Tibial nerve (tissue), 4 donors: ENCODE results near the gene TSC1. TPM values are rescaled to one million over a fixed set of nuclear protein-coding genes. Genes with fewer than 3 reads are reported as not detected.

Experiments used
- DNase-seq, 2 donors: peaks; one replicate each; pipeline ENCODE4 v3.0.0-alpha.2; 2019; ENCODE audit warnings: low spot score in 2 of 2
- H3K27ac ChIP-seq, 4 donors: fragments of 200-600 bp; sonication (generic) in 3 of 4; one replicate each; pipeline ENCODE4 v1.5.1; 2017 to 2019; ENCODE audit warnings: mild to moderate bottlenecking in 1 of 4
- H3K27me3 ChIP-seq, 2 donors: fragments of 200-600 bp; sonication (generic) in 1 of 2; one replicate each; pipeline versions ENCODE4 v1.5.1 to v1.6.0; 2017 to 2019
- H3K36me3 ChIP-seq, 3 donors: fragments of 200-600 bp; sonication (generic); one replicate each; pipeline ENCODE4 v1.5.1; 2018 to 2019
- H3K4me1 ChIP-seq, 4 donors: fragments of 200-600 bp; sonication (generic) in 3 of 4; one replicate each; pipeline ENCODE4 v1.5.1; 2017 to 2019
- H3K4me3 ChIP-seq, 4 donors: fragments of 200-600 bp; sonication (generic) in 3 of 4; one replicate each; pipeline ENCODE4 v1.5.1; 2017 to 2019; ENCODE audit warnings: mild to moderate bottlenecking in 1 of 4, moderate library complexity in 1 of 4
- H3K9me3 ChIP-seq, 4 donors: fragments of 200-600 bp; sonication (generic) in 3 of 4; one replicate each; pipeline ENCODE4 v1.5.1; 2017 to 2019
- CTCF ChIP-seq, 5 experiments: fragments of 200-600 bp in 3 of 5; fragments of 450-650 bp in 2 of 5; sonication (generic) in 3 of 5; IDR thresholded peaks; one replicate each; pipeline ENCODE4 v1.5.1; 2016 to 2019; ENCODE audit warnings: antibody characterized with exemption in 5 of 5, mild to moderate bottlenecking in 3 of 5, moderate library complexity in 2 of 5
- EP300 ChIP-seq, 2 donors: sonication (generic); formaldehyde crosslinking; IDR thresholded peaks; one replicate each; pipeline ENCODE4 v1.6.1; 2017; ENCODE audit warnings: antibody characterized with exemption in 2 of 2, mild to moderate bottlenecking in 1 of 2
- POLR2A ChIP-seq, 2 donors: fragments of 450-650 bp; IDR thresholded peaks; one replicate each; pipeline ENCODE4 v1.6.1; 2017; ENCODE audit warnings: antibody characterized with exemption in 2 of 2, mild to moderate bottlenecking in 2 of 2, moderate library complexity in 2 of 2
- WGBS, 2 donors: methylation state at CpG; one replicate each; pipeline ENCODE4 v1.1.5; 2018; 5-methylcytosine and 5-hydroxymethylcytosine counted together
- total RNA-seq, 4 donors: library from RNA; depleted of rRNA; stranded (reverse); fragments of >200 nt; gene quantifications; one replicate each; pipeline ENCODE4 v1.1.0, GENCODE V29; 2016

TSC1 gene
- total RNA-seq, 4 donors from 2014 or later = 48.6 to 88.4 (median 68.9) TPM

DNA sequence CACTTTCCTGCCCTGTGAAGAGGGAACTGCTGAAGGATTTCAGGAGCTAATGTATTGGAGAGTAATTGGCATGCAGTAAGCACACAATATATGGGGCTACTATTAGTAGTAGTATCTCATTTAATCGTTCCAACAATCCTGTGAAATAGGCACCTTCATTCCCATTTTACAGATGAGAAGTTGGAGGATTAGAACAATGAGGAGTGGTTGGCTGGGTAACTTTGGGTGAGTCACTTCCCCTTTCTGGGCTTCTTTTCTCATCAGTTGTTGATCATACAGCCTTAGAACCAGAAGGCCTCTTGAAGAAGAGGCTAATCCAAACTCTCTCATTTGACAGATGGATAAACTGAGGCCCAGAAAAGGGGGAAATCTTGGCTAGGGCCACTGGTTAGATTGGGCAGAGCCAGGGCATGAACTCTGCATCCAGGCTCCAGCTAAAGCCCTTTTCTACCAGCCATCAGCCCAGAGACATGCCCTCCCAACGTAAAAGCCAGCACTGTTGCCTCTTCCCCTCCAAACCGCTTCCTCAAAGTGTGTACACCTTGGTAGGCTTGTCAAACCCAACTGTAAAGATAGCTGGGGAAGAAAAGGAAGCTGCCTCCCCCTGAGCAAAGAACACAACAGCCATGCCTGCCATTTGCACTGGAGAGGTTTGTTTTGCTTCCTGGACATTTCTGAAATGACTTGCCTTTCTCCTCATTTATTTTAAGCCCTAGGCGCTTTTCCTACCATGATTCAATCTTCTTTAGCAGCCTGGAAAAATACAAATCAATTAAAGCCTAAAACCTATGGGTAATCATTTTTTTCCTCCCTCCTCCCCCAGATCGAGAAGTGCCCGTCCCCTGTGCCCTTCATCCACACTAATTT lies 64.7 kb downstream of the TSC1 start:
- peaks cover 0 to 26% (median 3%) of the 10 kb centered on the region in 4 donors for H3K4me1 ChIP-seq
- 84 to 85% methylated on average over 6 of the region's 6 CpGs for WGBS, 2 donors
- no peaks in the 10 kb centered on the region for H3K9me3 ChIP-seq
- H3K36me3 ChIP-seq = peaks cover 0 to 26% (median 0%) of the 10 kb centered on the region in 3 donors
- H3K4me3 ChIP-seq = peak overlapping the region in 1 of 4 donors; percentile 90
- H3K27me3 ChIP-seq = no peaks in the 10 kb centered on the region
- DNase-seq = no peak
- no peak for TF ChIP-seq CTCF (IDR thresholded peaks at IDR 0.05)
- no peak for TF ChIP-seq POLR2A (IDR thresholded peaks at IDR 0.05)
- no peak for TF ChIP-seq EP300 (IDR thresholded peaks at IDR 0.05)
- H3K27ac ChIP-seq = peak overlapping the region in 3 of 4 donors; percentile 80 to 93 (median 92)

DNA sequence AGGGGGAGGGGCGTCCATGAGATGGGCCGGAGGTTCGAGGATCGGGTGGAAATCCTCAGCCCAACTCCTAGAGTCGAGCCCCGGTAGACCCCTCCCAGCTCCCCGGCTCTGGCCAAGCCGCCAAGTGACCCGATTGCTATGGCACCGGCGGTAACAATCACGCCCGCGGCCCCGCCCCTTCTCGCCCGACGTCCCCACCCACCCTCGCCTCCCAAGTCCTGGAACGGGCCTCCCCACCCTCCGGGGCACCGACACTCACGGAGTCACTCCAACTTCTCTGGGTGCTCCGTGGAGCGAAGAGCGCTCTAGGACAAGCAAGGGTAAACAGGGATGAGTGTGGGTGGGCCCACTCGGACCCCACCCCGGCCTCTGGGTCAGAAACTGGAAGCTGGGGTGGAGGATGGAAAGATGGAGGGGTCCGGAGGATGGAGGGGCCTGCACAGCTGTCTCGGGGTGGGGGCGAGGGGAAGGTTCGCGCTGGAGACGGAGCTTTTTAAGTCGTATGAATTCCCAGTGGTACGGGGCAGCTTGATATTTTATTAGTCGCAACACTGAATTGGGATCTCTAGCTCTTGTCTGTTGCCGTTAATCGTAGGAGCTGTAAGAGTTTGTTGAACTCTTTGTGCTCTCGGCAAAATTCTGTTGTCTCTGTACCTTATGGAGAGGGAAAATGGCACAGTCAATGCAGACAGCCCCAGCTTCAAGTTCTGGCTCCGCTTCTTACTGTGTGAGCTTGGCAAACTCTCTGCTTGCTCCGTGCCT lies 65.5 kb downstream of the TSC1 start, which contains the start of gene SPACA9:
SPACA9 (plus strand) TSS at position 204 of the 762 bp plus-strand sequence. CDS start 5,050 bp downstream, outside the sequence.
- DNase-seq = peak; percentile 45 to 59
- Histone ChIP-seq H3K27me3 (no peaks in the 10 kb centered on the region), H3K36me3 (peaks cover 0 to 18% (median 0%) of the 10 kb centered on the region in 3 donors), H3K4me3 (peak within 1 kb of the TSS; percentile 77 to 95 (median 92)), H3K4me1 (peaks cover 0 to 26% (median 3%) of the 10 kb centered on the region in 4 donors), H3K27ac (peak within 1 kb of the TSS; percentile 76 to 93 (median 86)), H3K9me3 (no peaks in the 10 kb centered on the region)
- TF ChIP-seq POLR2A (IDR thresholded peaks at IDR 0.05) (no peak), EP300 (IDR thresholded peaks at IDR 0.05) (no peak)
- whole genome bisulfite sequencing, 2 donors = 8 to 13% methylated on average over 31 to 36 of the region's 42 CpGs

GRCh38 chr9:132877824-132878694 lies 66.4 kb downstream of the TSC1 start, which contains the start of gene AK8:
Gene AK8 (minus strand): TSS chr9:132878284. CDS start chr9:132878255, 29 bp downstream.
- Histone ChIP-seq H3K4me1 (peaks cover 0 to 26% (median 3%) of the 10 kb centered on the region in 4 donors), H3K36me3 (peaks cover 0 to 10% (median 0%) of the 10 kb centered on the region in 3 donors), H3K27me3 (no peaks in the 10 kb centered on the region), H3K4me3 (peak within 1 kb of the TSS; percentile 77 to 95 (median 92)), H3K9me3 (no peaks in the 10 kb centered on the region), H3K27ac (peak within 1 kb of the TSS; percentile 76 to 93 (median 86))
- peak; percentile 43 to 52 for DNase-seq
- 1% methylated on average over 20 to 43 of the region's 89 CpGs for WGBS, 2 donors
- no peak for TF ChIP-seq POLR2A (IDR thresholded peaks at IDR 0.05)
- TF ChIP-seq EP300 (IDR thresholded peaks at IDR 0.05) = peak in 1 of 2 donors; percentile 59
- peak in 1 of 5 experiments; percentile 9 for TF ChIP-seq CTCF (IDR thresholded peaks at IDR 0.05)

DNA sequence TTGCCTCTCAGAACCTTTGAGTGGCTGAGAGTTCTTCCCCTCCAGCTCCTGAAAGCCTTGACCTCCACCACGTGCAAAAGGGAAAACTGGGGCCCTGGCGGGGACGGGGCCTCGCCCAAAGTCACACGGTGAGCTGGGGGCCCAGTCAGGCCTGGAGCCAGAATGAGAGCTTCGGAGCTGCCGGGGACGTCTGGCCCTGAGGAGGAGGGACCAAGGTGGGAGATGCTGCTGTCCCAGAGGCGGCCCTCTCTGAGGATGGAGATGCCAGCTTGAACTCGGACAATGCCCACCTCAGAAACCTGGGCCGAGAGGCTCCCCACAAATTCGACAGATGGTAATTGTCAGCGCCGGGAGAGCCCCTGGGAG lies 67.0 kb downstream of the TSC1 start:
- Histone ChIP-seq H3K4me3 (peak overlapping the region in 3 of 4 donors; percentile 77 to 95 (median 90)), H3K36me3 (peaks cover 0 to 10% (median 0%) of the 10 kb centered on the region in 3 donors), H3K27ac (peak overlapping the region in 3 of 4 donors; percentile 80 to 93 (median 92)), H3K4me1 (peaks cover 0 to 26% (median 3%) of the 10 kb centered on the region in 4 donors), H3K27me3 (no peaks in the 10 kb centered on the region), H3K9me3 (no peaks in the 10 kb centered on the region)
- no peak for DNase-seq
- TF ChIP-seq EP300 (IDR thresholded peaks at IDR 0.05) (no peak), POLR2A (IDR thresholded peaks at IDR 0.05) (no peak), CTCF (IDR thresholded peaks at IDR 0.05) (no peak)
- WGBS, 2 donors = 47 to 48% methylated on average over 14 of the region's 14 CpGs
